Endothelial cell (in vitro differentiated cells): ENCODE results near the gene DLGAP1. TPM values are rescaled to one million over a fixed set of nuclear protein-coding genes. Genes with fewer than 3 reads are reported as not detected.
"Not testable (repeated sequence)": the region's sequence is repeated elsewhere in the genome, so short reads cannot be mapped to it uniquely, and the experiment has no call there.

Source experiments
- DNase-seq: peaks from one replicate; pipeline ENCODE4 v3.0.0; 2021; ENCODE audit warnings: low spot score
- H3K27ac Mint-ChIP-seq: one replicate; pipeline ENCODE4 v1.8.0; 2021; ENCODE audit warnings: mixed read lengths, inconsistent platforms; ENCODE audit not compliant: unreplicated experiment
- H3K27me3 Mint-ChIP-seq: one replicate; pipeline ENCODE4 v1.8.0; 2021; ENCODE audit warnings: mild to moderate bottlenecking, moderate library complexity, mixed read lengths, inconsistent platforms; ENCODE audit not compliant: unreplicated experiment
- H3K36me3 Mint-ChIP-seq: one replicate; pipeline ENCODE4 v1.8.0; 2021; ENCODE audit warnings: mild to moderate bottlenecking, low read depth, mixed read lengths, inconsistent platforms; ENCODE audit not compliant: unreplicated experiment
- H3K4me1 Mint-ChIP-seq: one replicate; pipeline ENCODE4 v1.8.0; 2021; ENCODE audit warnings: mild to moderate bottlenecking, mixed read lengths, inconsistent platforms; ENCODE audit not compliant: unreplicated experiment
- H3K4me3 Mint-ChIP-seq: one replicate; pipeline ENCODE4 v1.8.0; 2021; ENCODE audit warnings: mild to moderate bottlenecking, mixed read lengths, inconsistent platforms; ENCODE audit not compliant: unreplicated experiment
- H3K9me3 Mint-ChIP-seq: one replicate; pipeline ENCODE4 v1.8.0; 2021; ENCODE audit warnings: mixed read lengths, inconsistent platforms; ENCODE audit not compliant: unreplicated experiment
- total RNA-seq: library from RNA; stranded (reverse); fragmentation: NEBNext Ultra II Directional; extraction: Animal tissue kit (Norgen Biotek cat#: 25700); gene quantifications from one replicate; pipeline ENCODE4 v1.2.1, GENCODE V29; 2021; ENCODE audit not compliant: unreplicated experiment
- TF ChIP-seq, protein P1 (sequence below): fragments of 200-600 bp; sonication (generic); IDR thresholded peaks from one replicate; pipeline ENCODE4 v1.5.0; 2021; ENCODE audit warnings: antibody characterized with exemption; ENCODE audit not compliant: unreplicated experiment

DLGAP1 gene
- total RNA-seq, 1 donor from 2014 or later, result 1.8 TPM

DNA sequence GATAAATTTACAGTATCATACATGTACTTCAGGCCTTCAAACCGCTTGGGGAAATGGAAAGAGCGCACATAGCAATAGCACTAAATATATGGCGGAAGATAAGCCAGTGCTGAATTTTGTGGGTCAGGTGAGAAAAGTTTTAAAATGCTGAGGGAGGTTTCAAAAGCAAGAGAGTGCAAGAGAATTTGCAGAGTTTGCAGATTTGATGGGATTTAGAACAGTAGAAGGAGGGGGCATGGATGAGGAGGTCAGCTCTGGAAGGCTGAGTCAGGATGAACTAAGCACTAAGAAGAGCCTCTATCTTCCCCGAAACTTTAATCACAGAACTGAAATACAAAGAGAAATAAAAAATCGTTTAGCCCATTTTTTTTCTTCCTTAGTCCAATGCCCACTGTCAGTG lies 145.9 kb downstream of the DLGAP1 start:
- H3K27ac Mint-ChIP-seq, result no peak overlapping the region
- no peak overlapping the region for H3K4me3 Mint-ChIP-seq
- H3K4me1 Mint-ChIP-seq, result no peaks in the 10 kb centered on the region
- DNase-seq, result no peak
- TF ChIP-seq, protein P1, sequence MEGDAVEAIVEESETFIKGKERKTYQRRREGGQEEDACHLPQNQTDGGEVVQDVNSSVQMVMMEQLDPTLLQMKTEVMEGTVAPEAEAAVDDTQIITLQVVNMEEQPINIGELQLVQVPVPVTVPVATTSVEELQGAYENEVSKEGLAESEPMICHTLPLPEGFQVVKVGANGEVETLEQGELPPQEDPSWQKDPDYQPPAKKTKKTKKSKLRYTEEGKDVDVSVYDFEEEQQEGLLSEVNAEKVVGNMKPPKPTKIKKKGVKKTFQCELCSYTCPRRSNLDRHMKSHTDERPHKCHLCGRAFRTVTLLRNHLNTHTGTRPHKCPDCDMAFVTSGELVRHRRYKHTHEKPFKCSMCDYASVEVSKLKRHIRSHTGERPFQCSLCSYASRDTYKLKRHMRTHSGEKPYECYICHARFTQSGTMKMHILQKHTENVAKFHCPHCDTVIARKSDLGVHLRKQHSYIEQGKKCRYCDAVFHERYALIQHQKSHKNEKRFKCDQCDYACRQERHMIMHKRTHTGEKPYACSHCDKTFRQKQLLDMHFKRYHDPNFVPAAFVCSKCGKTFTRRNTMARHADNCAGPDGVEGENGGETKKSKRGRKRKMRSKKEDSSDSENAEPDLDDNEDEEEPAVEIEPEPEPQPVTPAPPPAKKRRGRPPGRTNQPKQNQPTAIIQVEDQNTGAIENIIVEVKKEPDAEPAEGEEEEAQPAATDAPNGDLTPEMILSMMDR, result no peak
- H3K9me3 Mint-ChIP-seq, result no peaks in the 10 kb centered on the region
- peaks cover 3% of the 10 kb centered on the region for H3K27me3 Mint-ChIP-seq
- no peaks in the 10 kb centered on the region for H3K36me3 Mint-ChIP-seq

DNA sequence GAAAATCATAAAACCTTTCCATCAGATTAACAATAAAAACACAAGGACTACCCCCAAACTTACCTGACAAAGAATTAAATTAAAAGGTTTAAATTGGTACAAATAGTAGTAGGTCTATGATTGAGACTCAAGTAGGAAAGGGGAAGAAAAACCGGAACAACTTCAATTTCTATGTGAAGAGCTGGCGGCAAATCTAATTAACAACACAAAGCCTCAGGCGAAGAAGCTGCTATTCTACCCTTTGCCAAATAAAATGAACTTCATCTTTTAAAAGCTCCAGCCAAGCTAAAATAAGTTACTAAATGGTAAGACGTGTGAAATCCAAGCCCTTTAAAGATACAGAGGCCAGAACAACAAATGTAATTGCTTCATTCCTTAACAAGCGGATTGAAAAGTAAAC lies 146.5 kb downstream of the DLGAP1 start:
- no peaks in the 10 kb centered on the region for H3K36me3 Mint-ChIP-seq
- no peaks in the 10 kb centered on the region for H3K4me1 Mint-ChIP-seq
- H3K27ac Mint-ChIP-seq, result no peak overlapping the region
- DNase-seq, result no peak
- H3K27me3 Mint-ChIP-seq, result peaks cover 3% of the 10 kb centered on the region
- H3K4me3 Mint-ChIP-seq, result no peak overlapping the region
- TF ChIP-seq, protein P1, result no peak
- H3K9me3 Mint-ChIP-seq, result no peaks in the 10 kb centered on the region

DNA sequence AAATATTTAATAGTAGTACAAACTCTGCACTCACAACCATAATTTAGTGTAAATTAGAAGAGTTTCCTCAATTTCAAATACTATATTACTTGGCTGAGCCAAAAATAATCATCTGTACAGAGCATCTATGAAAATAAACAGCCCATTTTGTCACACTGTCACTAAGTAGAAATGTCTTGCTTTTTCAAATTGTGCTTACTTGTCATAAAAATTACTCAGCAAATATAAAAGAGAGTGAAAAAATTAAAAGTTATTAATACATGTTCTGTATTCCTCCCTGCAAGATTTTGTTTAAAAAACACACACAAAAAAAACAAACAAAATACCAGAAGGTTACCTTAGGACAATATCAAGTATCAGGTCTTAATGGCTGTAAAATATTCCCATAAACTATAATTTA lies 155.7 kb downstream of the DLGAP1 start:
- Mint-ChIP-seq H3K9me3 (no peaks in the 10 kb centered on the region), H3K27ac (no peak overlapping the region), H3K4me1 (no peaks in the 10 kb centered on the region), H3K27me3 (no peaks in the 10 kb centered on the region), H3K36me3 (no peaks in the 10 kb centered on the region), H3K4me3 (no peak overlapping the region)
- TF ChIP-seq, protein P1, result no peak
- DNase-seq, result no peak

DNA sequence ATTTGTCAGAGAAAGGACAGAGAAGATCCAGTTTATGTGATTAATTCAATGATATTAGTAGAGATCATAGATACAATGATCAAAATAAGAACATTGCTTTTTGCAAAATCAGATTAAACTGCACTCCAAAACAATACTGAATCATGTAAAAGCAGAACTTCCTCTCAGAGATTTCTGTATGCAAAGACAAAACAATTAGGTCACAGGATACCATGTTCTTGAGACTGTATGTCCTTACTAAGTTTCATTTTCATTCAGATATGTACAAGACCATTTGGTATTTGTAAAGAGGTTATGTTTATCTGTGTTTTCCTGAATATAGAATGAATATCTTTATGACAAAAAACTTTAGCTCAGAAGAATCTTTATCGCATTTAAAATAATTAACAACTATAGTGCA lies 161.8 kb downstream of the DLGAP1 start:
- H3K4me3 Mint-ChIP-seq, result no peak overlapping the region

DNA sequence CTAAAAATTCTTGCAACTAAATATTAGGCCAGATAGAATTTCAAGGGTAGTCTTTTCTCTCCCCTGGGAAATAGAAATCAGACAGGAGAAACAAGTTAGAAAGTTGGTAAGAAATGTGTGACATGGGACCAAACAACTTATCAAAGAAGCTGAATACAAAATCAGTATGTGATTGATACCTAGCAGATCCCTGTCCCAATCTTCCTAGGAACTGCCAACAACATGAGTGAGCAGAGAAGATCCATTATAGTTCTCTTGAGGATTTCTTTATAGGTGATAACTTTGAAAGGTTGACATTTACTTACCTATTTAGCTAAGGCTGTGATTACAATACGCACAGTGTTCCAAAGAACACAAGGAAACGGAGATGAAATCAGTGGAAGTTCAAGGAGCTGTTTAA lies 162.4 kb downstream of the DLGAP1 start:
- H3K36me3 Mint-ChIP-seq, result no peaks in the 10 kb centered on the region
- H3K4me1 Mint-ChIP-seq, result no peaks in the 10 kb centered on the region
- H3K27ac Mint-ChIP-seq, result no peak overlapping the region
- no peak for DNase-seq
- no peaks in the 10 kb centered on the region for H3K9me3 Mint-ChIP-seq
- H3K4me3 Mint-ChIP-seq, result no peak overlapping the region
- H3K27me3 Mint-ChIP-seq, result no peaks in the 10 kb centered on the region
- TF ChIP-seq, protein P1, result no peak

More for the DNA sequence above, 161.8 kb downstream of the DLGAP1 start:
- no peak for DNase-seq
- Mint-ChIP-seq H3K4me1 (no peaks in the 10 kb centered on the region), H3K9me3 (no peaks in the 10 kb centered on the region), H3K27me3 (no peaks in the 10 kb centered on the region), H3K36me3 (no peaks in the 10 kb centered on the region), H3K27ac (no peak overlapping the region)
- TF ChIP-seq, protein P1, result no peak

DNA sequence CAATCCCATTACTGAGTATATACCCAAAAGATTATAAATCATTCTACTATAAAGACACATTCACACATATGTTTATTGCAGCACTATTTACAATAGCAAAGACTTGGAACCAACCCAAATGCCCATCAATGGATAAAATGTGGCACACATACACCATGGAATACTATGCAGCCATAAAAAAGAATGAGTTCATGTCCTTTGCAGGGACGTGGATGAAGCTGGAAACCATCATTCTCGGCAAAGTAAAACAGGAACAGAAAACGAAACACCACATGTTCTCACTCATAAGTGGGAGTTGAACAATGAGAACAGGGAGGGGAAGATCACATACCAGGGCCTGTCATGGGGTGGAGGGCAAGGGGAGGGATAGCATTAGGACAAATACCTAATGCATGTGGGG lies 167.8 kb downstream of the DLGAP1 start:
- H3K4me3 Mint-ChIP-seq, DNase-seq, H3K27ac Mint-ChIP-seq, H3K9me3 Mint-ChIP-seq, H3K27me3 Mint-ChIP-seq, H3K36me3 Mint-ChIP-seq: not testable (repeated sequence)
- H3K4me1 Mint-ChIP-seq, result peaks cover 11% of the 10 kb centered on the region
